Stomach smooth muscle (tissue), 2 donors: ENCODE results near the gene PDE11A.

Experiments
- H3K27ac ChIP-seq: one replicate; pipeline ENCODE4 v1.7.0; 2013; ENCODE audit warnings: mild to moderate bottlenecking, low read length, inconsistent platforms
- H3K27me3 ChIP-seq, 2 donors: one replicate each; pipeline ENCODE4 v1.7.0; 2013; ENCODE audit warnings: low read length in 2 of 2; ENCODE audit not compliant: insufficient read depth in 2 of 2, control insufficient read depth in 1 of 2
- H3K36me3 ChIP-seq, 2 donors: one replicate each; pipeline ENCODE4 v1.7.0; 2013; ENCODE audit warnings: low read length in 2 of 2; ENCODE audit not compliant: control insufficient read depth in 2 of 2, insufficient read depth in 2 of 2
- H3K4me1 ChIP-seq: one replicate; pipeline ENCODE4 v1.7.0; 2013; ENCODE audit warnings: low read length; ENCODE audit not compliant: control insufficient read depth, insufficient read depth
- H3K4me3 ChIP-seq, 2 donors: one replicate each; pipeline ENCODE4 v1.7.0; 2013; ENCODE audit warnings: low read length in 2 of 2
- H3K9ac ChIP-seq, 2 donors: one replicate each; pipeline ENCODE4 v1.7.0; 2013; ENCODE audit warnings: low read length in 2 of 2, mild to moderate bottlenecking in 1 of 2
- H3K9me3 ChIP-seq, 2 donors: one replicate each; pipeline ENCODE4 v1.7.0; 2013; ENCODE audit warnings: low read length in 2 of 2; ENCODE audit not compliant: control insufficient read depth in 2 of 2
- donor health status: healthy.
- donor health status: Pancreatic carcinoma.

PDE11A gene

GRCh38 chr2:177728399-177728765 is 344.2 kb downstream of the PDE11A start:
- Histone ChIP-seq H3K36me3 (no peaks in the 10 kb centered on the region), H3K4me3 (no peak overlapping the region)

GRCh38 chr2:177727577-177728398 is 344.8 kb downstream of the PDE11A start:
- Histone ChIP-seq H3K27ac (no peak overlapping the region), H3K4me3 (no peak overlapping the region), H3K4me1 (no peaks in the 10 kb centered on the region), H3K9me3 (no peaks in the 10 kb centered on the region), H3K27me3 (peaks cover 0 to 2% of the 10 kb centered on the region in 2 donors), H3K36me3 (no peaks in the 10 kb centered on the region), H3K9ac (no peak overlapping the region)

More at GRCh38 chr2:177728399-177728765, 344.2 kb downstream of the PDE11A start:
- Histone ChIP-seq H3K27ac (no peak overlapping the region), H3K4me1 (no peaks in the 10 kb centered on the region), H3K9ac (no peak overlapping the region), H3K27me3 (peaks cover 0 to 2% of the 10 kb centered on the region in 2 donors), H3K9me3 (no peaks in the 10 kb centered on the region)

GRCh38 chr2:177726931-177727348 is 345.6 kb downstream of the PDE11A start:
- H3K4me3 ChIP-seq: no peak overlapping the region
- H3K27ac ChIP-seq: no peak overlapping the region
- H3K36me3 ChIP-seq: no peaks in the 10 kb centered on the region

GRCh38 chr2:177724398-177725287 is 347.9 kb downstream of the PDE11A start:
- H3K27ac ChIP-seq: no peak overlapping the region
- H3K27me3 ChIP-seq: peaks cover 0 to 2% of the 10 kb centered on the region in 2 donors
- no peak overlapping the region for H3K4me3 ChIP-seq
- H3K36me3 ChIP-seq: no peaks in the 10 kb centered on the region
- H3K9me3 ChIP-seq: no peaks in the 10 kb centered on the region
- no peaks in the 10 kb centered on the region for H3K4me1 ChIP-seq
- H3K9ac ChIP-seq: no peak overlapping the region

More at GRCh38 chr2:177726931-177727348, 345.6 kb downstream of the PDE11A start:
- Histone ChIP-seq H3K4me1 (no peaks in the 10 kb centered on the region), H3K9ac (no peak overlapping the region), H3K9me3 (no peaks in the 10 kb centered on the region), H3K27me3 (peaks cover 0 to 2% of the 10 kb centered on the region in 2 donors)

GRCh38 chr2:177723235-177723634 is 349.3 kb downstream of the PDE11A start:
- no peak overlapping the region for H3K9ac ChIP-seq
- H3K4me1 ChIP-seq: no peaks in the 10 kb centered on the region
- no peaks in the 10 kb centered on the region for H3K9me3 ChIP-seq
- H3K36me3 ChIP-seq: no peaks in the 10 kb centered on the region
- H3K27me3 ChIP-seq: peaks cover 0 to 2% of the 10 kb centered on the region in 2 donors
- no peak overlapping the region for H3K4me3 ChIP-seq
- H3K27ac ChIP-seq: no peak overlapping the region

- Histone ChIP-seq H3K36me3 (no peaks in the 10 kb centered on the region), H3K4me1 (no peaks in the 10 kb centered on the region), H3K4me3 (no peak overlapping the region), H3K27ac (no peak overlapping the region), H3K27me3 (peaks cover 0 to 2% of the 10 kb centered on the region in 2 donors), H3K9ac (no peak overlapping the region), H3K9me3 (no peaks in the 10 kb centered on the region)
These were observed 350.6 kb downstream of the PDE11A start for GRCh38 chr2:177721818-177722567.

GRCh38 chr2:177721087-177721486 is 351.5 kb downstream of the PDE11A start:
- Histone ChIP-seq H3K36me3 (no peaks in the 10 kb centered on the region), H3K4me3 (no peak overlapping the region), H3K9me3 (no peaks in the 10 kb centered on the region), H3K9ac (no peak overlapping the region), H3K27me3 (no peaks in the 10 kb centered on the region), H3K4me1 (no peaks in the 10 kb centered on the region), H3K27ac (no peak overlapping the region)

- Histone ChIP-seq H3K27me3 (no peaks in the 10 kb centered on the region), H3K36me3 (no peaks in the 10 kb centered on the region), H3K9ac (no peak overlapping the region), H3K4me1 (no peaks in the 10 kb centered on the region), H3K4me3 (no peak overlapping the region), H3K9me3 (no peaks in the 10 kb centered on the region), H3K27ac (no peak overlapping the region)
These were observed 354.6 kb downstream of the PDE11A start for GRCh38 chr2:177717831-177718618.

- H3K9me3 ChIP-seq: no peaks in the 10 kb centered on the region
- no peaks in the 10 kb centered on the region for H3K27me3 ChIP-seq
These were observed 356.1 kb downstream of the PDE11A start for GRCh38 chr2:177716484-177716883.

GRCh38 chr2:177715771-177716170 is 356.8 kb downstream of the PDE11A start:
- no peaks in the 10 kb centered on the region for H3K27me3 ChIP-seq
- H3K27ac ChIP-seq: no peak overlapping the region
- no peaks in the 10 kb centered on the region for H3K36me3 ChIP-seq
- H3K4me3 ChIP-seq: no peak overlapping the region
- H3K9me3 ChIP-seq: no peaks in the 10 kb centered on the region
- no peak overlapping the region for H3K9ac ChIP-seq
- H3K4me1 ChIP-seq: no peaks in the 10 kb centered on the region

More at GRCh38 chr2:177716484-177716883, 356.1 kb downstream of the PDE11A start:
- Histone ChIP-seq H3K9ac (no peak overlapping the region), H3K4me1 (no peaks in the 10 kb centered on the region), H3K27ac (no peak overlapping the region), H3K4me3 (no peak overlapping the region), H3K36me3 (no peaks in the 10 kb centered on the region)
